ENCODE results near the gene PBX2. TPM values are rescaled to one million over a fixed set of nuclear protein-coding genes. Genes with fewer than 3 reads are reported as not detected.

PBX2 gene
- total and polyA plus RNA-seq, 2 of the 4 experiments (the other 2 are of a cell fraction): 17.7 to 56.8 TPM

DNA sequence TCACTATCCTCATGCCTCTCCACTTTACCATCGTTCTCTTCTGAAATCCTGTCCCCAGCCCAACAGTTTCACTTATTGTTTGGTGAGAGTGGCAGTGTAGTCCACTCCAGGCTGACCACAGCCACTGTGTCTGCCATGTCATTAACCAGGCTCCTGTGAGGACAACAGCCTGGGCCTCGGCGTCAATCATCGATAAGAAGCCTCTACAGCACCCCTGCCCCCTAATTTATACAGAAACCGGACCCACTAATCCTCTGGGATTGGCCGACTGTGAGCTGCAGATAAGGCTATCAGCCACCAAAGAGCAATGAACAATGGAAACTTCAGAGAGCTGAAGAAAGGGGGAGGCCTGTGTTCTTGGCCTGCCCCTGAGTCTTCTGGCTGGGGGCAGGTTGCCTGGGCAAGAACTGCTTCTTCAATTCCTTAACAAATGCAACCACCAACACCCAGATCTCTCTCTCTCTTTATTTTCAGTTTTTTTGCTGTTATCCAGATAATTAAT is 22.2 kb downstream of the PBX2 start:
- H3K9me3 ChIP-seq (ENCODE audit: control insufficient read depth, insufficient read depth, low read length): no peaks in the 10 kb centered on the region
- H3K9me1 ChIP-seq (ENCODE audit: insufficient read depth, low read length): peaks cover 13% of the 10 kb centered on the region
- BruUV-seq (replicated peaks): no TSS peak
- no peak overlapping the region for H2AFZ ChIP-seq (replicated peaks; ENCODE audit: low read length, poor library complexity)
- no peak overlapping the region for H2AK5ac ChIP-seq (ENCODE audit: low read depth, low read length)
- no peak overlapping the region for H2BK120ac ChIP-seq (ENCODE audit: low read depth, low read length)
- POLR2A ChIA-PET (ENCODE audit: unreplicated experiment): interaction anchor here (1.0 kb wide), 1 partner anchor 9 kb away, joined by 3 read pairs; no protein-coding TSS in a partner anchor
- CTCF ChIA-PET: no interaction called here
- H3K4me3 ChIP-seq (ENCODE audit: insufficient read depth, low read depth, low read length): no peak overlapping the region
- TF ChIP-seq CEBPB (IDR thresholded peaks at IDR 0.05; ENCODE audit: low read depth, low read length): no peak
- no peak for TF ChIP-seq POLR2A (IDR thresholded peaks at IDR 0.05; ENCODE audit: low read depth, low read length)
- TF ChIP-seq RAD21 (IDR thresholded peaks at IDR 0.05; ENCODE audit: low read length): no peak
- TF ChIP-seq BHLHE40 (IDR thresholded peaks at IDR 0.05; ENCODE audit: low read depth, low read length): no peak
- TF ChIP-seq NFE2L2 (IDR thresholded peaks at IDR 0.05; ENCODE audit: low read depth, low read length): no peak
- no peak for TF ChIP-seq SMC3 (IDR thresholded peaks at IDR 0.05; ENCODE audit: low read depth, low read length)
- TF ChIP-seq, protein P1, sequence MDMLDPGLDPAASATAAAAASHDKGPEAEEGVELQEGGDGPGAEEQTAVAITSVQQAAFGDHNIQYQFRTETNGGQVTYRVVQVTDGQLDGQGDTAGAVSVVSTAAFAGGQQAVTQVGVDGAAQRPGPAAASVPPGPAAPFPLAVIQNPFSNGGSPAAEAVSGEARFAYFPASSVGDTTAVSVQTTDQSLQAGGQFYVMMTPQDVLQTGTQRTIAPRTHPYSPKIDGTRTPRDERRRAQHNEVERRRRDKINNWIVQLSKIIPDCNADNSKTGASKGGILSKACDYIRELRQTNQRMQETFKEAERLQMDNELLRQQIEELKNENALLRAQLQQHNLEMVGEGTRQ (IDR thresholded peaks at IDR 0.05; ENCODE audit: low read depth, low read length): no peak
- no peak for TF ChIP-seq FOS (IDR thresholded peaks at IDR 0.05; ENCODE audit: low read depth, low read length)
- TF ChIP-seq, protein P2, sequence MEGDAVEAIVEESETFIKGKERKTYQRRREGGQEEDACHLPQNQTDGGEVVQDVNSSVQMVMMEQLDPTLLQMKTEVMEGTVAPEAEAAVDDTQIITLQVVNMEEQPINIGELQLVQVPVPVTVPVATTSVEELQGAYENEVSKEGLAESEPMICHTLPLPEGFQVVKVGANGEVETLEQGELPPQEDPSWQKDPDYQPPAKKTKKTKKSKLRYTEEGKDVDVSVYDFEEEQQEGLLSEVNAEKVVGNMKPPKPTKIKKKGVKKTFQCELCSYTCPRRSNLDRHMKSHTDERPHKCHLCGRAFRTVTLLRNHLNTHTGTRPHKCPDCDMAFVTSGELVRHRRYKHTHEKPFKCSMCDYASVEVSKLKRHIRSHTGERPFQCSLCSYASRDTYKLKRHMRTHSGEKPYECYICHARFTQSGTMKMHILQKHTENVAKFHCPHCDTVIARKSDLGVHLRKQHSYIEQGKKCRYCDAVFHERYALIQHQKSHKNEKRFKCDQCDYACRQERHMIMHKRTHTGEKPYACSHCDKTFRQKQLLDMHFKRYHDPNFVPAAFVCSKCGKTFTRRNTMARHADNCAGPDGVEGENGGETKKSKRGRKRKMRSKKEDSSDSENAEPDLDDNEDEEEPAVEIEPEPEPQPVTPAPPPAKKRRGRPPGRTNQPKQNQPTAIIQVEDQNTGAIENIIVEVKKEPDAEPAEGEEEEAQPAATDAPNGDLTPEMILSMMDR (conservative IDR thresholded peaks at IDR 0.05; ENCODE audit: low read depth, low read length): no peak
- TF ChIP-seq RFX5 (IDR thresholded peaks at IDR 0.05; ENCODE audit: low read depth, low read length): no peak
- no peak for TF ChIP-seq RCOR1 (IDR thresholded peaks at IDR 0.05; ENCODE audit: insufficient replicate concordance, low read length)
- TF ChIP-seq MXI1 (IDR thresholded peaks at IDR 0.05; ENCODE audit: borderline replicate concordance, low read depth, low read length): no peak
- TF ChIP-seq CHD1 (IDR thresholded peaks at IDR 0.05; ENCODE audit: low read depth, low read length): no peak
- TF ChIP-seq, protein P3, sequence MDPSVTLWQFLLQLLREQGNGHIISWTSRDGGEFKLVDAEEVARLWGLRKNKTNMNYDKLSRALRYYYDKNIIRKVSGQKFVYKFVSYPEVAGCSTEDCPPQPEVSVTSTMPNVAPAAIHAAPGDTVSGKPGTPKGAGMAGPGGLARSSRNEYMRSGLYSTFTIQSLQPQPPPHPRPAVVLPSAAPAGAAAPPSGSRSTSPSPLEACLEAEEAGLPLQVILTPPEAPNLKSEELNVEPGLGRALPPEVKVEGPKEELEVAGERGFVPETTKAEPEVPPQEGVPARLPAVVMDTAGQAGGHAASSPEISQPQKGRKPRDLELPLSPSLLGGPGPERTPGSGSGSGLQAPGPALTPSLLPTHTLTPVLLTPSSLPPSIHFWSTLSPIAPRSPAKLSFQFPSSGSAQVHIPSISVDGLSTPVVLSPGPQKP (IDR thresholded peaks at IDR 0.05; ENCODE audit: borderline replicate concordance, low read depth, low read length): no peak
- TF ChIP-seq MAFK (IDR thresholded peaks at IDR 0.05; ENCODE audit: low read depth, low read length): no peak
- no peak for TF ChIP-seq MAZ (IDR thresholded peaks at IDR 0.05; ENCODE audit: borderline replicate concordance, low read depth, low read length)
- H2BK15ac ChIP-seq (ENCODE audit: low read depth, low read length): no peak overlapping the region
- peaks cover 5 to 26% of the 10 kb centered on the region in 2 experiments; a peak in 3 of 4 replicates for H3K79me1 ChIP-seq (ENCODE audit: low read depth in 1 of 2, low read length in 2 of 2)
- intact Hi-C loops (cut with micrococcal nuclease) (no loop called here), in situ Hi-C loops (cut with MboI; ENCODE audit: low sequenced_read_pairs) (no loop called here), dilution Hi-C loops (cut with HindIII; ENCODE audit: low sequenced_read_pairs, unreplicated experiment) (no loop called here)
- no peaks in the 10 kb centered on the region for H3K27me3 ChIP-seq (ENCODE audit: control insufficient read depth, insufficient read depth, low read length)
- no peak overlapping the region for H3K27ac ChIP-seq (ENCODE audit: insufficient read depth, low read length)
- H4K20me1 ChIP-seq (ENCODE audit: insufficient read depth, low read length): no peaks in the 10 kb centered on the region
- ATAC-seq (ENCODE audit: low read depth) (no peak), DNase-seq (no peak)
- no CpG with 5 or more reads among the region's 6 CpGs for WGBS, 2 experiments (ENCODE audit: extremely low coverage in 2 of 2, insufficient read length in 1 of 2)
- peaks cover 56% of the 10 kb centered on the region for H3K36me3 ChIP-seq (ENCODE audit: control insufficient read depth, insufficient read depth, low read length)
- H3K9ac ChIP-seq (ENCODE audit: low read depth, low read length): no peak overlapping the region
- H4K5ac ChIP-seq (ENCODE audit: low read depth, low read length): no peak overlapping the region
- no peak overlapping the region for H2AK9ac ChIP-seq (replicated peaks; ENCODE audit: low read depth, low read length, poor library complexity)
- H4K8ac ChIP-seq (ENCODE audit: low read depth in 2 of 2, low read length in 2 of 2): no peak overlapping the region
- H3K4ac ChIP-seq (ENCODE audit: low read depth, low read length): no peak overlapping the region
- H3K14ac ChIP-seq (replicated peaks; ENCODE audit: low read depth, low read length): no peak overlapping the region
- H3K56ac ChIP-seq (ENCODE audit: extremely low read depth, insufficient read depth, low read length): no peak overlapping the region
- H2BK20ac ChIP-seq (ENCODE audit: low read depth, low read length): no peak overlapping the region
- no peak overlapping the region for H2BK5ac ChIP-seq (ENCODE audit: low read depth, low read length, poor library complexity, severe bottlenecking)
- no peak overlapping the region for H3K23ac ChIP-seq (ENCODE audit: low read depth, low read length)
- no peak overlapping the region for H3K4me2 ChIP-seq (ENCODE audit: low read depth, low read length)
- no peak overlapping the region for H4K91ac ChIP-seq (ENCODE audit: insufficient read depth, low read depth, low read length)
- peaks cover 3% of the 10 kb centered on the region; the same call in 1 of the 2 replicates for H3K4me1 ChIP-seq (ENCODE audit: control insufficient read depth, insufficient read depth, low read length)
- no peak overlapping the region for H3K18ac ChIP-seq (ENCODE audit: low read depth, low read length)
